HepG2 (cell line): ENCODE measurements around the gene MTNR1A. TPM values are rescaled to one million over a fixed set of nuclear protein-coding genes. Genes with fewer than 3 reads are reported as not detected.

ENCODE experiments used
- ATAC-seq: fragments of 200-7000 bp; cut with Tn5 transposase; 3 replicates; pipeline ENCODE4 v1.9.1; 2020; ENCODE audit warnings: mild to moderate bottlenecking, moderate library complexity
- BruUV-seq: library from RNA; stranded (reverse); fragments of 400-500 nt; replicated peaks from 2 replicates; lab custom pipeline; 2021; lab: Mats Ljungman, UMichigan
- CTCF ChIA-PET: fragments of 300-600 bp; formaldehyde crosslinking; extraction: SDS; loops from one replicate; lab custom pipeline; 2021; ENCODE audit warnings: low total read pairs, inconsistent platforms, low intra/inter-chr PET ratio; lab: Yijun Ruan, JAX
- POLR2A ChIA-PET: fragments of 350-600 bp; sonication (Branson Sonifier 250); formaldehyde crosslinking; loops from one replicate; lab custom pipeline; 2020; ENCODE audit warnings: antibody characterized with exemption, inconsistent platforms; lab: Yijun Ruan, JAX
- DNase-seq: peaks from one replicate; pipeline ENCODE4 v3.0.0-alpha.2; 2015; ENCODE audit warnings: low spot score
- FAIRE-seq: peaks from 3 replicates; lab custom pipeline; 2011; peaks lifted over from hg19 to GRCh38; lab: Jason Lieb, UNC
- H2AFZ ChIP-seq: one replicate; pipeline ENCODE4 v1.6.1; 2011; ENCODE audit warnings: low read length, inconsistent platforms
- H3K27ac ChIP-seq: fragments of 300-600 bp; 3 replicates; pipeline ENCODE4 v1.8.0; 2011; ENCODE audit warnings: mixed run types, mild to moderate bottlenecking, mixed read lengths, low read length, inconsistent platforms; ENCODE audit not compliant: insufficient read depth; ENCODE audit errors: extremely low read length
- H3K27me3 ChIP-seq, 2 experiments: fragments of 200-600 bp in 1 of 2; 2 replicates in 1 of 2; 3 replicates in 1 of 2; pipeline versions ENCODE4 v1.6.0 to v1.8.0; 2011; ENCODE audit warnings: low read length in 2 of 2, mild to moderate bottlenecking in 2 of 2, moderate library complexity in 2 of 2, inconsistent platforms in 1 of 2; ENCODE audit not compliant: insufficient read depth in 2 of 2, control insufficient read depth in 1 of 2
- H3K36me3 ChIP-seq, 2 experiments: fragments of 200-600 bp in 1 of 2; replicated peaks in 1 of 2; 2 replicates in 1 of 2; 3 replicates in 1 of 2; pipeline versions ENCODE4 v1.5.1 to v1.8.0; 2011; ENCODE audit warnings: low read length in 2 of 2, inconsistent platforms in 1 of 2; ENCODE audit not compliant: insufficient read depth in 2 of 2, control insufficient read depth in 1 of 2
- H3K4me1 ChIP-seq: 2 replicates; pipeline ENCODE4 v1.5.1; 2012; ENCODE audit warnings: low read length, inconsistent platforms; ENCODE audit not compliant: insufficient read depth
- H3K4me2 ChIP-seq: 2 replicates; pipeline ENCODE4 v1.6.0; 2011; ENCODE audit warnings: low read depth, low read length, inconsistent platforms
- H3K4me3 ChIP-seq, 3 experiments: fragments of 200-600 bp in 1 of 3; sonication (generic), shearing (Covaris generic) in 1 of 3; replicated peaks in 1 of 3; 2 replicates each; pipeline ENCODE4 v1.5.1; 2011 to 2016; ENCODE audit warnings: low read length in 3 of 3, inconsistent platforms in 2 of 3, low read depth in 2 of 3, mild to moderate bottlenecking in 2 of 3, control low read depth in 1 of 3, mixed read lengths in 1 of 3; ENCODE audit not compliant: insufficient read depth in 1 of 3
- H3K79me2 ChIP-seq: one replicate; pipeline ENCODE4 v1.6.1; 2011; ENCODE audit warnings: low read length, inconsistent platforms; ENCODE audit not compliant: insufficient read depth
- H3K9ac ChIP-seq: 2 replicates; pipeline ENCODE4 v1.6.0; 2011; ENCODE audit warnings: mild to moderate bottlenecking, low read depth, low read length, inconsistent platforms; ENCODE audit not compliant: insufficient read depth
- H3K9me3 ChIP-seq: 2 replicates; pipeline ENCODE4 v1.5.1; 2012; ENCODE audit warnings: mild to moderate bottlenecking, low read length
- H4K20me1 ChIP-seq: 2 replicates; pipeline ENCODE4 v1.6.0; 2011; ENCODE audit warnings: inconsistent platforms, mild to moderate bottlenecking, low read length, moderate library complexity; ENCODE audit not compliant: insufficient read depth
- AKNA ChIP-seq: sonication (generic); formaldehyde crosslinking; IDR thresholded peaks from 2 replicates; pipeline ENCODE4 v1.4.0; 2020; ENCODE audit warnings: missing genetic modification reagents, borderline replicate concordance
- GATAD1 ChIP-seq: IDR thresholded peaks from 2 replicates; pipeline ENCODE4 v1.6.1; 2016; ENCODE audit warnings: missing genetic modification reagents, missing compliant biosample characterization
- HBP1 ChIP-seq: IDR thresholded peaks from 2 replicates; pipeline ENCODE4 v1.6.1; 2016; ENCODE audit warnings: low read depth, control low read depth
- HOXA9 ChIP-seq: sonication (generic); formaldehyde crosslinking; IDR thresholded peaks from 2 replicates; pipeline ENCODE4 v1.8.1; 2022; ENCODE audit warnings: missing genetic modification reagents, mild to moderate bottlenecking, moderate library complexity, borderline replicate concordance
- KDM3A ChIP-seq: IDR thresholded peaks from 2 replicates; pipeline ENCODE4 v1.6.1; 2018; ENCODE audit warnings: low read depth, missing compliant biosample characterization
- KLF11 ChIP-seq: IDR thresholded peaks from 2 replicates; pipeline ENCODE4 v1.6.1; 2016; ENCODE audit warnings: missing compliant biosample characterization
- NFYB ChIP-seq: sonication (generic); formaldehyde crosslinking; IDR thresholded peaks from 2 replicates; pipeline ENCODE4 v1.4.0; 2020; ENCODE audit warnings: missing genetic modification reagents
- U2AF2 ChIP-seq: fragments of 200-400 bp; formaldehyde crosslinking; IDR thresholded peaks from 2 replicates; pipeline ENCODE4 v1.6.1; 2017; ENCODE audit warnings: low read depth, mild to moderate bottlenecking, low read length
- ZIK1 ChIP-seq: sonication (generic); formaldehyde crosslinking; IDR thresholded peaks from 2 replicates; pipeline ENCODE4 v1.5.0; 2020; ENCODE audit warnings: mild to moderate bottlenecking, low read depth, missing genetic modification reagents, borderline replicate concordance
- WGBS: methylation state at CpG from one replicate; pipeline ENCODE4 v1.1.6; 2017; ENCODE audit warnings: low lambda C conversion rate; 5-methylcytosine and 5-hydroxymethylcytosine counted together
- in situ Hi-C: cut with HindIII; loops from 2 replicates; pipeline ENCODE4 v1.10.0; 2017; ENCODE audit warnings: low pct_unique_long_range_greater_than_20kb; ENCODE audit not compliant: extremely low pct_ligation_motif_present
- intact Hi-C: fragments of 100-400 bp; cut with micrococcal nuclease; formaldehyde crosslinking; loops from one replicate; pipeline ENCODE4 v1.10.0; 2022; ENCODE audit not compliant: unreplicated experiment
- polyA plus RNA-seq, 8 experiments: library from polyadenylated mRNA; depleted of rRNA in 3 of 8; stranded (reverse) in 7 of 8; unstranded in 1 of 8; fragments of >200 nt; fragmentation: Illumina TruSeq in 4 of 8; extraction: Trizol in 4 of 8; gene quantifications; 2 replicates each; pipeline versions ENCODE4 v1.2.1 to v1.2.3, GENCODE V29; 2011 to 2016; ENCODE audit warnings: low read depth in 4 of 8, missing spikeins in 1 of 8, mixed read lengths in 1 of 8; ENCODE audit not compliant: insufficient read depth in 1 of 8
- total RNA-seq, 5 experiments: library from RNA; depleted of rRNA; stranded (reverse); fragments of >200 nt; fragmentation: Illumina TruSeq; extraction: Trizol; gene quantifications; 2 replicates each; pipeline ENCODE4 v1.2.3, GENCODE V29; 2016; ENCODE audit warnings: low read depth in 1 of 5

Gene MTNR1A
- total and polyA plus RNA-seq, 2 of the 13 experiments (the other 11 are each of a cell fraction or from before 2014, with no cell fraction given), result not detected

- in situ Hi-C loops, result no loop called here
- POLR2A ChIA-PET, result no interaction called here
These were observed 1.6 kb downstream of the MTNR1A start for GRCh38 chr4:186553717-186554116.

More at GRCh38 chr4:186553717-186554116, 1.6 kb downstream of the MTNR1A start:
- Histone ChIP-seq H3K4me2 (no peak overlapping the region), H3K27ac (no peak overlapping the region), H4K20me1 (no peaks in the 10 kb centered on the region), H3K9ac (no peak overlapping the region), H2AFZ (no peak overlapping the region), H3K4me1 (peaks cover 8% of the 10 kb centered on the region), H3K79me2 (no peaks in the 10 kb centered on the region), H3K27me3 (peaks cover 1 to 37% of the 10 kb centered on the region in 2 experiments; a peak in 3 of 5 replicates), H3K4me3 (no peak overlapping the region), H3K9me3 (no peaks in the 10 kb centered on the region), H3K36me3 (no peaks in the 10 kb centered on the region)
- intact Hi-C loops, result loop anchor here (1.0 kb wide), 1 partner anchor 256 kb away; no protein-coding TSS in a partner anchor
- FAIRE-seq, result no peak
- 51% methylated on average over 12 of the region's 13 CpGs for WGBS
- no TSS peak for BruUV-seq
- no peak for DNase-seq
- TF ChIP-seq U2AF2, result no peak
- TF ChIP-seq NFYB, result no peak
- no peak for TF ChIP-seq HBP1 (CRISPR knock-in tag)
- no peak for TF ChIP-seq KDM3A (CRISPR knock-in tag)
- no peak for TF ChIP-seq HOXA9 (CRISPR knock-in tag)
- TF ChIP-seq ZIK1 (CRISPR knock-in tag), result no peak
- no peak for TF ChIP-seq GATAD1 (CRISPR knock-in tag)
- TF ChIP-seq KLF11, result no peak
- no peak for TF ChIP-seq AKNA (CRISPR knock-in tag)
- CTCF ChIA-PET, result no interaction called here
- ATAC-seq, result peak; percentile 21; the same call in 1 of the 3 replicates
